NCI-H748 (cell line): ENCODE results near the gene HDAC7.

ENCODE experiments used
- DNase-seq: peaks from one replicate; lab custom pipeline; 2025; ENCODE audit not compliant: unreplicated experiment; lab: John Stamatoyannopoulos, UW

Gene HDAC7

GRCh38 chr12:47747596-47748506, 71.9 kb downstream of the HDAC7 start:
- no peak for DNase-seq

GRCh38 chr12:47747126-47747525, 72.6 kb downstream of the HDAC7 start:
- no peak for DNase-seq

- no peak for DNase-seq
Observed at GRCh38 chr12:47746523-47746922, 73.2 kb downstream of the HDAC7 start.

GRCh38 chr12:47746073-47746472, 73.6 kb downstream of the HDAC7 start:
- no peak for DNase-seq

- no peak for DNase-seq
Observed at GRCh38 chr12:47745485-47746041, 74.1 kb downstream of the HDAC7 start.

GRCh38 chr12:47744778-47745436, 74.8 kb downstream of the HDAC7 start:
- no peak for DNase-seq

GRCh38 chr12:47744005-47744651, 75.6 kb downstream of the HDAC7 start:
- DNase-seq = peak; percentile 82

GRCh38 chr12:47743311-47743860, 76.3 kb downstream of the HDAC7 start:
- DNase-seq = no peak

- peak; percentile 47 for DNase-seq
Observed at GRCh38 chr12:47742253-47742825, 77.4 kb downstream of the HDAC7 start.

GRCh38 chr12:47741340-47741703, 78.4 kb downstream of the HDAC7 start:
- peak; percentile 93 for DNase-seq

GRCh38 chr12:47740606-47741339, 78.9 kb downstream of the HDAC7 start:
- no peak for DNase-seq

GRCh38 chr12:47739979-47740378, 79.7 kb downstream of the HDAC7 start:
- no peak for DNase-seq

- no peak for DNase-seq
Observed at GRCh38 chr12:47739297-47739696, 80.4 kb downstream of the HDAC7 start.

GRCh38 chr12:47737936-47738594, 81.6 kb downstream of the HDAC7 start:
- DNase-seq = no peak

GRCh38 chr12:47736877-47737676, 82.6 kb downstream of the HDAC7 start:
- DNase-seq = peak; percentile 14

- DNase-seq = no peak
Observed at GRCh38 chr12:47736216-47736615, 83.5 kb downstream of the HDAC7 start.

GRCh38 chr12:47735649-47736048, 84.1 kb downstream of the HDAC7 start:
- no peak for DNase-seq

- no peak for DNase-seq
Observed at GRCh38 chr12:47734725-47735480, 84.8 kb downstream of the HDAC7 start.
